Peyer's patch (tissue), 4 donors: ENCODE data around the gene ZC3H15. TPM values are rescaled to one million over a fixed set of nuclear protein-coding genes. Genes with fewer than 3 reads are reported as not detected.

Experiments
- DNase-seq, 3 donors: peaks; one replicate each; pipeline ENCODE4 v3.0.0-alpha.2; 2017 to 2019
- H3K27ac ChIP-seq, 4 donors: fragments of 200-600 bp; sonication (generic); one replicate each; pipeline ENCODE4 v1.5.1; 2016 to 2019
- H3K27me3 ChIP-seq, 2 donors: fragments of 200-600 bp; sonication (generic); one replicate each; pipeline ENCODE4 v1.5.1; 2019
- H3K36me3 ChIP-seq, 3 donors: fragments of 200-600 bp; sonication (generic); one replicate each; pipeline ENCODE4 v1.5.1; 2016 to 2019
- H3K4me1 ChIP-seq, 4 donors: fragments of 200-600 bp; sonication (generic); one replicate each; pipeline ENCODE4 v1.5.1; 2016 to 2019
- H3K4me3 ChIP-seq, 4 donors: fragments of 200-600 bp; sonication (generic); 1 replicate in 3 of 4; 2 replicates in 1 of 4; pipeline ENCODE4 v1.5.1; 2016 to 2019; ENCODE audit warnings: mild to moderate bottlenecking in 1 of 4
- H3K9me3 ChIP-seq, 4 donors: fragments of 200-600 bp; sonication (generic); one replicate each; pipeline ENCODE4 v1.5.1; 2016 to 2019; ENCODE audit warnings: mild to moderate bottlenecking in 1 of 4
- CTCF ChIP-seq, 6 experiments: fragments of 450-650 bp in 4 of 6; fragments of 200-600 bp in 2 of 6; sonication (generic) in 1 of 6; IDR thresholded peaks; one replicate each; pipeline ENCODE4 v1.5.1; 2017 to 2019; ENCODE audit warnings: antibody characterized with exemption in 6 of 6, mild to moderate bottlenecking in 3 of 6, moderate library complexity in 1 of 6
- POLR2A ChIP-seq, 2 donors: fragments of 450-650 bp; IDR thresholded peaks; one replicate each; pipeline ENCODE4 v1.5.1; 2017; ENCODE audit warnings: antibody characterized with exemption in 2 of 2, mild to moderate bottlenecking in 2 of 2, moderate library complexity in 2 of 2
- total RNA-seq, 4 donors: library from RNA; depleted of rRNA; stranded (reverse); fragments of >200 nt; gene quantifications; one replicate each; pipeline ENCODE4 v1.1.0, GENCODE V29; 2016

ZC3H15 gene
- total RNA-seq, 4 donors from 2014 or later = 39.7 to 82.5 (median 65.0) TPM

- Histone ChIP-seq H3K4me3 (no peak overlapping the region), H3K4me1 (no peaks in the 10 kb centered on the region), H3K27me3 (no peaks in the 10 kb centered on the region), H3K9me3 (no peaks in the 10 kb centered on the region), H3K27ac (no peak overlapping the region), H3K36me3 (no peaks in the 10 kb centered on the region)
- no peak for TF ChIP-seq CTCF (IDR thresholded peaks at IDR 0.05)
- TF ChIP-seq POLR2A (IDR thresholded peaks at IDR 0.05) = no peak
- no peak for DNase-seq
Observed at GRCh38 chr2:186554850-186555671, 69.0 kb downstream of the ZC3H15 start.

- DNase-seq = no peak
- TF ChIP-seq CTCF (IDR thresholded peaks at IDR 0.05) (no peak), POLR2A (IDR thresholded peaks at IDR 0.05) (no peak)
- H3K27ac ChIP-seq = no peak overlapping the region
Observed at GRCh38 chr2:186558512-186559276, 72.6 kb downstream of the ZC3H15 start.

More at GRCh38 chr2:186558512-186559276, 72.6 kb downstream of the ZC3H15 start:
- Histone ChIP-seq H3K4me1 (no peaks in the 10 kb centered on the region), H3K9me3 (no peaks in the 10 kb centered on the region), H3K4me3 (no peak overlapping the region), H3K36me3 (no peaks in the 10 kb centered on the region), H3K27me3 (no peaks in the 10 kb centered on the region)

Other genes with a start within 250 kb of the ZC3H15 start
- gene ITGAV, start 103.8 kb downstream of the ZC3H15 start, total RNA-seq = 10 to 100 TPM; 28.1 to 35.9 (median 31.2) TPM
- gene FAM171B, start 207.8 kb downstream of the ZC3H15 start, total RNA-seq = 10 to 100 TPM in 1 of 4 donors, 1 to 10 TPM in 2, under 1 TPM in 1; 0.35 to 11.9 (median 1.8) TPM